GM12891 (cell line): ENCODE measurements around the gene EFTUD2.
A peak's percentile ranks its signal among the peaks of the same experiment; 100 is the strongest.

ENCODE experiments used
- DNase-seq: peaks from one replicate; pipeline ENCODE4 v3.0.0; 2011; ENCODE audit warnings: low spot score; ENCODE audit not compliant: insufficient read length
- FAIRE-seq: peaks from 2 replicates; lab custom pipeline; 2011; peaks lifted over from hg19 to GRCh38; lab: Jason Lieb, UNC
- PAX5 ChIP-seq: IDR thresholded peaks from 2 replicates; pipeline ENCODE4 v1.6.1; 2011; ENCODE audit warnings: low read length, moderate library complexity, mild to moderate bottlenecking; ENCODE audit not compliant: insufficient read depth, severe bottlenecking
- POLR2A ChIP-seq: IDR thresholded peaks from 2 replicates; pipeline ENCODE4 v1.6.1; 2011; ENCODE audit warnings: low read depth, low read length, control low read depth
- POLR2AphosphoS5 ChIP-seq: IDR thresholded peaks from 2 replicates; pipeline ENCODE4 v1.6.1; 2011; ENCODE audit warnings: low read depth, low read length, control low read depth
- POU2F2 ChIP-seq: IDR thresholded peaks from 2 replicates; pipeline ENCODE4 v1.6.1; 2011; ENCODE audit warnings: low read depth, mild to moderate bottlenecking, control low read depth, low read length, moderate library complexity
- SPI1 ChIP-seq: IDR thresholded peaks from 2 replicates; pipeline ENCODE4 v1.6.1; 2011; ENCODE audit warnings: low read depth, low read length, control low read depth
- TAF1 ChIP-seq: IDR thresholded peaks from 2 replicates; pipeline ENCODE4 v1.6.1; 2011; ENCODE audit warnings: low read depth, low read length, control low read depth

EFTUD2 gene

DNA sequence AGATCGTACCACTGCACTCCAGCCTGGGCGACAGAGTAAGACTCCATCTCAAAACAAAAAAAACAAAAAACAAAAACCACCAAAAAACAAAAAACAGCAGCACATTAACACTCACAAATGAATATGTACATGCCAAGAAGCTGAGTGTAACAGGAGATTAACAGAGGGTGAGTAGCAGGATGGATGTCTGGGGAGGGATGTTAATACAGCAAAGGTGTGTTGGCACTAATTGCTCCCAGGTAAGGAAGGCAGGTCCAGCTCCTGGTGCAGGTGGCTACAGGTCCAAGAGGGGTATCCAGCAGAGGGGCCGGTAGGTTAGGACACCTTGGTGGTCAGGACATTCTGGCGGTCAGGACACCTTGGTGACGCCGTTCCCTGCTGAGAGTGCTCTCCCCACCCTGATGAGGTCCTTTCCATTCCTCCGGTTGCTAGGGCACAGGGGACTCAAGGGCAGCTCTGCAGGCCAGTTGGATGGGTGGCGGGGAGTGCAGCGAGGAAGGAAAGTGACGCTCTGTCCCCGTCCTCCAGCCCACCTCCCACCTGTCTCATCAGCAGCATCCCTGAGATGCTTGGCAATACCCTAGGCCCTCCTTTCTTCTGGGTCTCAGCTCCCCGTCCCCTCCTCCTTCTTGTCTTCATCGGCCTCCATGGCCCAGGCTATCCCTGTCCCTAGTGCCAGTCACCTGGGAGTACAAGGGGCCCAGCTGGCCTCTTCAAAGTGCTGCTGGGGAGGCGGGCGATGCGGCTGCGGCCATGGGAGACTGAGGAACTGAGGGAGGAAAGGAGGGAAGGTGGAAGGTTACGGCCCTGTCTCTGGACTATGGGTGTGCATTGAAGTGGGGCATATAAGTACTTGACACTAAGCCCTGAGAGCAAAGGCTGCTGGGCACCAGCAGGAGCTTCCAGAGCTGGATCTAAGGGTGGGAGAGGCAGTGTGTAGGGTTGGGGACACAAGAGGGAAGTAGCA, 26.8 kb upstream of the EFTUD2 start:
- TF ChIP-seq POLR2A (no peak), SPI1 (no peak), POU2F2 (no peak), PAX5 (no peak), TAF1 (no peak), POLR2AphosphoS5 (no peak)
- no peak for FAIRE-seq

DNA sequence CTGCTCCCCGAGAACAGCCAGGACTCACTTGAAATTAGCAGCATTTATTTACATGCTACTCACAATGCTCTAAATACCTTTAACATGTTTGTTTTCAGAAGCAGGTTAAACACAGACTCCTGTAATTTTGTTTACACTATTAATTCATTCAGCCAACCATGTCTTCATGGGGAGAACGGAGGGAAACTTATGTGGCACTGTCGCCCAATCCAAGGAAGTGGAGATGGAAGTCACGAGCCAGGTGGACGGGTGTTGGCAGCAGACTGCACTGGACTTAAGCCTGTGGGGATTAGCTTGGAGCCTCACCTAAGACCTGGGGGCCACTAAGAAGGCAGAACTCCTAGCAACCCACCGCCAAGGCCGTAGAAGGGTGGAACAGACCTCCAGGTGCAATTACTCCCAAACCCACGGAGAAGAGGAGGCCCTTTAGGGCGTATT, 24.9 kb upstream of the EFTUD2 start:
- FAIRE-seq (no peak), DNase-seq (no peak)
- TF ChIP-seq POLR2A (no peak), POLR2AphosphoS5 (no peak), SPI1 (no peak), PAX5 (no peak), TAF1 (no peak), POU2F2 (no peak)

More for the DNA sequence above, 26.8 kb upstream of the EFTUD2 start:
- no peak for DNase-seq

DNA sequence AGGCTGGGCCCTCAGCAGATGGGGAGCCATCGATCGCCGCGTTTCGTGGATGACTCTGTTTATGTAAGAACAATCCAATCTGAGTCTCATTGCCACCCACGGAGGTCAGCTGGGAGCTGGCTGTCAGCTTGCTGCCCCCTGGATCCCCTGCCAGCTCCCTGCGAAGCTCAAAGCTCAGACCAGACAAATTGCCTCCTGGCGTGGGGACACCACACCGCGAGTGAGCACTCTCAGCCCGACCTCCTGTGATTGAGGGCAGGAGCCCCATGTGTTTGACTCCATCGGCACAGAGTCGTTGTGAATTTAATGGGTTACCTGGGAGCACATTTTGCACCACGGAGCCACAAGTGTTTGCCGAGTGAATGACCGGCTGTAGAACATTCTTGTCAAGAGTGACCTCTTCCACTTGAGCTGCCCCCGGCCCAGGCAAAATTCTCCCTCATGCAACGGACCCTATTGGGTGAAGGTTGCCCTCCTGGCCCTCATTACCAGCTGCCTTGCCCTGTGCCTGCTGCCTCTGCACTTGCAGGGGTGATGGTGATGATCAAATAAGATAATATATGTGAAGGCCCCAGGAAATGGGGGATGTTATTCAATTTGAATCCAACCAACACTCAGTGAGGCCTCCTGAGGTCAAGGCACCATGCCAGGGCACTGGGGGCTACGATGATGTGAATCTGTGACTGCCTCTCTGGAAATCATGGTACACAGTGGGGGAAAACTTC, 23.7 kb upstream of the EFTUD2 start:
- DNase-seq (no peak), FAIRE-seq (no peak)

GRCh38 chr17:44922136-44922535, 22.9 kb upstream of the EFTUD2 start:
- DNase-seq = no peak
- no peak for FAIRE-seq
- TF ChIP-seq PAX5 (no peak), POLR2A (no peak), POU2F2 (no peak), SPI1 (no peak), TAF1 (no peak), POLR2AphosphoS5 (no peak)

More for the DNA sequence above, 23.7 kb upstream of the EFTUD2 start:
- no peak for TF ChIP-seq PAX5
- TF ChIP-seq TAF1 = no peak
- TF ChIP-seq SPI1 = no peak
- TF ChIP-seq POLR2A = no peak
- TF ChIP-seq POU2F2 = no peak
- no peak for TF ChIP-seq POLR2AphosphoS5

- DNase-seq (no peak), FAIRE-seq (no peak)
- TF ChIP-seq POLR2AphosphoS5 = no peak
- TF ChIP-seq TAF1 = no peak
- TF ChIP-seq SPI1 = no peak
- no peak for TF ChIP-seq POU2F2
- no peak for TF ChIP-seq POLR2A
- no peak for TF ChIP-seq PAX5
Measured at GRCh38 chr17:44921122-44921882, 22.1 kb upstream of the EFTUD2 start.

DNA sequence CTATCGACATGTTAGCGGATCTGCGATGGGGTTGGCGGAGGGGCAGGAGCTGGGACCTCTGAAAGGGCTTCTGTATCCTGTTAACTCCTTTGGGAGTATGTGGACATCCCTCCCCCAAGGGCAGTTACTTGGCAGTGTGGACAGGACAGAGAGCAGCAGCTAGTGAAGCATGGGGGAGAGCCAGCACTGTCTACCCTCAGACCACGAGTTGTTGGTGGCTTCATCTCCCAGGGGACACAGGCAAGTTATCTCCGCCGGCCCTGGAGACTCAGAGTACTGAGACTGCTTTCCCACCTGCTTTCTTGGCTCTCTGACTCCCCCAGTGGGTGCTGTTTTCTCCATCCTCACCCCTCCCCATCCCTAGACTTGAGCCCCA, 21.3 kb upstream of the EFTUD2 start:
- TF ChIP-seq PAX5 (no peak), POU2F2 (no peak)
- FAIRE-seq (no peak), DNase-seq (no peak)

DNA sequence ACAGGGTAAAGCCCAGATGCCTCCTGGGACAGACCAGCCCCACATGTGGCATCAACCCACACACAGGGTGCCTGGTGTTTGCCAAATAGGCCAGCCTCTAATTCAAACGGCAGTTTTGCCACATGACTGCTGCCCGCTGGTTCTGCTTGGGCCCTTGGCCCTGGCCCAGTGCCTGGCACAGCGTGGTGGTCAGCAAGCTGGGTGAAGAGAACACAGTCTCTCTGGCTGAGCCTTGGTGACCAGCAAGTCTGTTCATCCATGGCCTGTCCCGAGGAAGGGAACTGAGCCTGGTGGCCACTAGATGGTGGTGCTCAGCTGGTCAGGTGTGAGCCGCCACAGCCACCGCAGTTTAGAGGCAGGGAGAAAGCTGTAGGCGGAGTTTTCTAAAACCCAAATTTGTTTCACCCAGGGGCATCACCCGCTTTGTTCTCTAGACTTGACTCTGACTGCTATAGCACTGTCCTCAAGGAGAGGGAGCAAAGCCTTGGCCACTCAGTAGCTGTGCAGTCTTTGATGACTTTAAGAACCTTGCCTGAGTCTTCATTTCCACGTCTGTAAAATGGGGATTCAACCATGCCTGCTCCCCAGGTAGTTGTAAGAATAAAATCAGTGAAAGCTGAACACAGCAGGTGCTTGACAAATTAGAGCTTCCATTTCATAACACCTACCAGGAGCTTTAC, 20.8 kb upstream of the EFTUD2 start:
- TF ChIP-seq SPI1 (no peak), POU2F2 (0 out of 2 replicates have a peak, but pooled peaks have one; percentile 30)
- peak; percentile 96 for FAIRE-seq
- peak; percentile 83 for DNase-seq

GRCh38 chr17:44919411-44919810, 20.2 kb upstream of the EFTUD2 start:
- TF ChIP-seq POU2F2 = no peak
- no peak for TF ChIP-seq SPI1
- no peak for TF ChIP-seq TAF1
- FAIRE-seq = no peak

DNA sequence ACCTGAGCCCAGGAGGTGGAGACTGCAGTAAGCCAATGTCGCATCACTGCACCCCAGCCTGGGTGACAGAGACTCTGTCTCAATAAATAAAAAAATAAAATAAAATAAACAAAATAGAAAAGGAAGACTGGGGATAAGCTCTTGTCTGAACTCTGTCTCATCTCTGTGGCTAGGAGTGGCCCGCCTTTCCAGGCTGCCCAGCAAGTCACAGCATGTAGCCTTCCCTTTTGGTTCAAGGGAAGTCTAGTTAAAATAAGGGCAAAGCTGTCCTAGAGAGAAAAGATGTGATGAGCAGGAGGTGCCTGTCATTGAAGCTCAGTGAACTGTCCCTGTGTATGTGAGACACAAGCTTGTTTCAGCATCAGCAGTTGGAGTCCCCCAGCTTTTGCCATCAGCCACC, 18.8 kb upstream of the EFTUD2 start:
- no peak for DNase-seq
- FAIRE-seq = no peak
- TF ChIP-seq PAX5 (no peak), SPI1 (no peak), TAF1 (no peak), POLR2AphosphoS5 (no peak), POU2F2 (no peak), POLR2A (no peak)

More at GRCh38 chr17:44919411-44919810, 20.2 kb upstream of the EFTUD2 start:
- no peak for DNase-seq
